GM18519 (cell line): Measurements from ENCODE around the gene ATP1B1.
A peak's percentile ranks its signal among the peaks of the same experiment; 100 is the strongest.
"Not testable (repeated sequence)": the region's sequence is repeated elsewhere in the genome, so short reads cannot be mapped to it uniquely, and the experiment has no call there.

Source experiments
- ATAC-seq: cut with Tn5 transposase; IDR thresholded peaks from one replicate; pipeline ENCODE4 v1.9.1; 2021; ENCODE audit warnings: mild to moderate bottlenecking, moderate library complexity; ENCODE audit not compliant: unreplicated experiment, low FRiP score

Gene ATP1B1

GRCh38 chr1:169138866-169139670 lies 32.6 kb downstream of the ATP1B1 start:
- peak; percentile 92 for ATAC-seq

GRCh38 chr1:169141356-169141755 lies 34.9 kb downstream of the ATP1B1 start:
- ATAC-seq = no peak

GRCh38 chr1:169142129-169142528 lies 35.6 kb downstream of the ATP1B1 start:
- no peak for ATAC-seq

- no peak for ATAC-seq
These were observed 36.9 kb downstream of the ATP1B1 start for GRCh38 chr1:169143346-169143745.

- no peak for ATAC-seq
These were observed 37.5 kb downstream of the ATP1B1 start for GRCh38 chr1:169143984-169144383.

GRCh38 chr1:169144941-169145626 lies 38.6 kb downstream of the ATP1B1 start:
- ATAC-seq = no peak

- no peak for ATAC-seq
These were observed 40.2 kb downstream of the ATP1B1 start for GRCh38 chr1:169146576-169147214.

- no peak for ATAC-seq
These were observed 42.2 kb downstream of the ATP1B1 start for GRCh38 chr1:169148472-169149252.

- no peak for ATAC-seq
These were observed 43.2 kb downstream of the ATP1B1 start for GRCh38 chr1:169149555-169150286.

GRCh38 chr1:169150641-169151337 lies 44.3 kb downstream of the ATP1B1 start:
- ATAC-seq = no peak

- no peak for ATAC-seq
These were observed 44.9 kb downstream of the ATP1B1 start for GRCh38 chr1:169151338-169151837.

GRCh38 chr1:169155675-169156074 lies 49.2 kb downstream of the ATP1B1 start:
- ATAC-seq = no peak

GRCh38 chr1:169156580-169156979 lies 50.1 kb downstream of the ATP1B1 start:
- no peak for ATAC-seq

GRCh38 chr1:169160845-169161495 lies 54.5 kb downstream of the ATP1B1 start:
- ATAC-seq = no peak

- peak; percentile 68 for ATAC-seq
These were observed 55.2 kb downstream of the ATP1B1 start for GRCh38 chr1:169161496-169162194.

- no peak for ATAC-seq
These were observed 56.6 kb downstream of the ATP1B1 start for GRCh38 chr1:169163059-169163458.

GRCh38 chr1:169175461-169175860 lies 69.0 kb downstream of the ATP1B1 start:
- ATAC-seq = no peak

GRCh38 chr1:169179431-169179830 lies 72.9 kb downstream of the ATP1B1 start:
- ATAC-seq = not testable (repeated sequence)
